ENCODE data around the gene BCAS1.

GRCh38 chr20:54028276-54029011 lies 42.0 kb downstream of the BCAS1 start:
- TF ChIP-seq SIN3A (IDR thresholded peaks at IDR 0.05; ENCODE audit: low read depth) (no peak), CTCF (IDR thresholded peaks at IDR 0.05 in 2 of 3, conservative IDR thresholded peaks at IDR 0.05 in 1 of 3; ENCODE audit: borderline replicate concordance in 1 of 3, insufficient read depth in 1 of 3, low read depth in 2 of 3, low read length in 2 of 3) (no peak)
